Spleen (tissue), 11 donors: Measurements from ENCODE around the gene MCM9. TPM values are rescaled to one million over a fixed set of nuclear protein-coding genes. Genes with fewer than 3 reads are reported as not detected.
A peak's percentile ranks its signal among the peaks of the same experiment; 100 is the strongest.

ENCODE experiments used
- DNase-seq: peaks from one replicate; pipeline ENCODE4 v3.0.0-alpha.2; 2020
- H3K27ac ChIP-seq, 8 donors: fragments of 200-600 bp; sonication (generic) in 7 of 8; 1 replicate in 4 of 8; 2 replicates in 4 of 8; pipeline versions ENCODE4 v1.5.0 to v1.8.0; 2016 to 2021; ENCODE audit warnings: inconsistent platforms in 4 of 8, mild to moderate bottlenecking in 4 of 8, moderate library complexity in 1 of 8
- H3K27me3 ChIP-seq, 7 donors: fragments of 200-600 bp; sonication (generic) in 6 of 7; replicated peaks in 1 of 7; 1 replicate in 4 of 7; 2 replicates in 3 of 7; pipeline versions ENCODE4 v1.5.0 to v1.8.0; 2016 to 2021; ENCODE audit warnings: inconsistent platforms in 3 of 7, mild to moderate bottlenecking in 1 of 7
- H3K36me3 ChIP-seq, 6 donors: fragments of 200-600 bp; sonication (generic) in 5 of 6; 1 replicate in 4 of 6; 2 replicates in 2 of 6; pipeline versions ENCODE4 v1.5.0 to v1.8.0; 2016 to 2021; ENCODE audit warnings: inconsistent platforms in 2 of 6
- H3K4me1 ChIP-seq, 6 donors: fragments of 200-600 bp; sonication (generic) in 5 of 6; 1 replicate in 3 of 6; 2 replicates in 3 of 6; pipeline versions ENCODE4 v1.5.0 to v1.8.0; 2016 to 2021; ENCODE audit warnings: inconsistent platforms in 3 of 6
- H3K4me3 ChIP-seq, 8 donors: fragments of 200-600 bp; sonication (generic) in 7 of 8; 1 replicate in 4 of 8; 2 replicates in 4 of 8; pipeline versions ENCODE4 v1.5.0 to v1.8.0; 2016 to 2021; ENCODE audit warnings: inconsistent platforms in 4 of 8, mild to moderate bottlenecking in 4 of 8, moderate library complexity in 2 of 8
- H3K9me3 ChIP-seq, 8 donors: fragments of 200-600 bp; sonication (generic) in 7 of 8; 1 replicate in 4 of 8; 2 replicates in 4 of 8; pipeline versions ENCODE4 v1.5.0 to v1.8.0; 2016 to 2021; ENCODE audit warnings: inconsistent platforms in 4 of 8
- POLR2A ChIP-seq, 3 donors: fragments of 450-650 bp; IDR thresholded peaks; one replicate each; pipeline ENCODE4 v1.5.1; 2017; ENCODE audit warnings: antibody characterized with exemption in 3 of 3, mild to moderate bottlenecking in 1 of 3
- POLR2AphosphoS5 ChIP-seq, 3 donors: sonication (generic); formaldehyde crosslinking; IDR thresholded peaks; one replicate each; pipeline ENCODE4 v1.5.1; 2017; ENCODE audit warnings: antibody characterized with exemption in 3 of 3
- WGBS, 5 donors: extraction: QIAGEN DNeasy Blood & Tissue Kit in 3 of 5; methylation state at CpG; one replicate each; pipeline versions ENCODE4 v1.1.5 to v1.1.7; 2013 to 2018; 5-methylcytosine and 5-hydroxymethylcytosine counted together
- intact Hi-C: fragments of 100-400 bp; cut with DNase I; formaldehyde crosslinking; loops from one replicate; pipeline ENCODE4 v1.15.0; 2023; ENCODE audit warnings: low total_unique reads
- polyA plus RNA-seq, 3 donors: library from polyadenylated mRNA; stranded (reverse); fragments of 200-250 nt; gene quantifications; one replicate each; pipeline ENCODE4 v1.2.1, GENCODE V29; 2013
- total RNA-seq, 7 donors: library from RNA; depleted of rRNA in 3 of 7; stranded (reverse); fragments of >200 nt in 3 of 7; fragmentation: NEBNext Ultra II Directional in 4 of 7; extraction: Animal tissue kit (Norgen Biotek cat#: 25700) in 4 of 7; gene quantifications; one replicate each; pipeline versions ENCODE4 v1.1.0 to v1.2.1, GENCODE V29; 2016 to 2021
- TF ChIP-seq, protein P1 (sequence below), 11 experiments: fragments of 200-600 bp in 7 of 11; fragments of 450-650 bp in 4 of 11; sonication (generic) in 4 of 11; IDR thresholded peaks in 8 of 11; conservative IDR thresholded peaks in 3 of 11; 1 replicate in 7 of 11; 2 replicates in 4 of 11; pipeline versions ENCODE4 v1.4.0 to v1.8.0; 2016 to 2021; ENCODE audit warnings: antibody characterized with exemption in 11 of 11, inconsistent platforms in 4 of 11, mild to moderate bottlenecking in 1 of 11
- donor health status: healthy with polysubstance abuse.
- donor health status: DM: no; HTN: no; CAD: no; lungs with moderate emphysema.
- donor health status: DM: no; HTN: no; CAD: no.
- donor health status: Bipolar disorder and iron deficiency.
- donor health status: healthy.
- donor health status: DM: no; HTN: no; CAD: no.
- donor health status: DM: yes; HTN: yes; CAD: no.

MCM9 gene
- total and polyA plus RNA-seq, 10 donors: 3.7 to 33.6 (median 21.5) TPM

DNA sequence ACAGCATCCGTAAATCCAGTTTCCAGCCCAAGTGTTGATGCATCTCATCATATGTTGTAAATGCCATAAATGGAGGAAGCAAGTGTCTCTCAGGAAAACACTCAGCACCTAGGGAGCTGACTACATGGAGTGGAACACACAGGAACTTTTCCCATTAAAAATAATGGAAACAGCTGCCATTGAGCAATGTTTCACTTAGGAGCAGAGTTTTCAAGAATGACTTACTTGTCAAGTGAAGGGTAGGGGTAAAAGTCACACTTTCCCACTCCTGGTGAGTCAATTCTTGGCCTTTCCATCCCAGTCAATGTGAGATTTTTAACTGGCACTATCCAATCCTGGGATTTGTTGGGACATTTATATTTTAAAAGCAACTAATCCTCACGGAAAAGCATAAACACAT lies 160.4 kb downstream of the MCM9 start:
- no peak for DNase-seq
- 95 to 97% (median 96%) methylated on average over 2 of the region's 2 CpGs for WGBS, 5 donors
- H3K36me3 ChIP-seq: no peaks in the 10 kb centered on the region
- no peaks in the 10 kb centered on the region for H3K27me3 ChIP-seq
- no peak overlapping the region for H3K4me3 ChIP-seq
- H3K4me1 ChIP-seq: peaks cover 3 to 31% (median 11%) of the 10 kb centered on the region in 6 donors
- TF ChIP-seq POLR2AphosphoS5 (IDR thresholded peaks at IDR 0.05): no peak
- TF ChIP-seq, protein P1, sequence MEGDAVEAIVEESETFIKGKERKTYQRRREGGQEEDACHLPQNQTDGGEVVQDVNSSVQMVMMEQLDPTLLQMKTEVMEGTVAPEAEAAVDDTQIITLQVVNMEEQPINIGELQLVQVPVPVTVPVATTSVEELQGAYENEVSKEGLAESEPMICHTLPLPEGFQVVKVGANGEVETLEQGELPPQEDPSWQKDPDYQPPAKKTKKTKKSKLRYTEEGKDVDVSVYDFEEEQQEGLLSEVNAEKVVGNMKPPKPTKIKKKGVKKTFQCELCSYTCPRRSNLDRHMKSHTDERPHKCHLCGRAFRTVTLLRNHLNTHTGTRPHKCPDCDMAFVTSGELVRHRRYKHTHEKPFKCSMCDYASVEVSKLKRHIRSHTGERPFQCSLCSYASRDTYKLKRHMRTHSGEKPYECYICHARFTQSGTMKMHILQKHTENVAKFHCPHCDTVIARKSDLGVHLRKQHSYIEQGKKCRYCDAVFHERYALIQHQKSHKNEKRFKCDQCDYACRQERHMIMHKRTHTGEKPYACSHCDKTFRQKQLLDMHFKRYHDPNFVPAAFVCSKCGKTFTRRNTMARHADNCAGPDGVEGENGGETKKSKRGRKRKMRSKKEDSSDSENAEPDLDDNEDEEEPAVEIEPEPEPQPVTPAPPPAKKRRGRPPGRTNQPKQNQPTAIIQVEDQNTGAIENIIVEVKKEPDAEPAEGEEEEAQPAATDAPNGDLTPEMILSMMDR (IDR thresholded peaks at IDR 0.05 in 8 of 11, conservative IDR thresholded peaks at IDR 0.05 in 3 of 11): no peak
- no peak for TF ChIP-seq POLR2A (IDR thresholded peaks at IDR 0.05)
- no peaks in the 10 kb centered on the region for H3K9me3 ChIP-seq
- no peak overlapping the region for H3K27ac ChIP-seq
- intact Hi-C loops: loop anchor here (10.0 kb wide), 1 partner anchor 120 kb away; the partner anchor contains the start of gene CEP85L

DNA sequence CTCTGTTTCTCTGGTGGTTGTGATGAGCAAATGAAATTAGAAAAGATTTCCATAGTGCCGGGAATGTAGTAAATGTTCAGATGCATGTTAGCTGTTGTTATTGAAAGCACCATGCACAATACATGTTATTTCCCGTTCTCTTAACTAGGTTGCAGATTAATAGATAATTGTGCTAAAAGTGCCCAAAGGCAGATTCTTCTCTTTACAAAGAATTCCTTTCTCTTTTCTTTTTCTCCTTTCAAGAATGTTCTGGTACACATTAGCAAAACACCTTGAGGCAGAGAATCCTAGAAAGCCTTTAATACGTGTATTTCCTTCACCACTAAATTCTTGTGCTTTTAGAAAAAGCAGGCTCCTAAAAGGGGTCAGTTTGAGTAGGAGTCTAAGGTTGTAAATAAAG lies 162.1 kb downstream of the MCM9 start:
- no peaks in the 10 kb centered on the region for H3K27me3 ChIP-seq
- intact Hi-C loops: loop anchor here (10.0 kb wide), 1 partner anchor 118 kb away; the partner anchor contains the start of gene CEP85L
- 91 to 96% (median 94%) methylated on average over 3 of the region's 3 CpGs for WGBS, 5 donors
- peaks cover 3 to 48% (median 25%) of the 10 kb centered on the region in 6 donors for H3K4me1 ChIP-seq
- H3K9me3 ChIP-seq: no peaks in the 10 kb centered on the region
- H3K36me3 ChIP-seq: no peaks in the 10 kb centered on the region
- DNase-seq: no peak
- no peak overlapping the region for H3K4me3 ChIP-seq
- TF ChIP-seq POLR2AphosphoS5 (IDR thresholded peaks at IDR 0.05): no peak
- TF ChIP-seq POLR2A (IDR thresholded peaks at IDR 0.05): no peak
- TF ChIP-seq, protein P1 (IDR thresholded peaks at IDR 0.05 in 8 of 11, conservative IDR thresholded peaks at IDR 0.05 in 3 of 11): no peak
- H3K27ac ChIP-seq: no peak overlapping the region

DNA sequence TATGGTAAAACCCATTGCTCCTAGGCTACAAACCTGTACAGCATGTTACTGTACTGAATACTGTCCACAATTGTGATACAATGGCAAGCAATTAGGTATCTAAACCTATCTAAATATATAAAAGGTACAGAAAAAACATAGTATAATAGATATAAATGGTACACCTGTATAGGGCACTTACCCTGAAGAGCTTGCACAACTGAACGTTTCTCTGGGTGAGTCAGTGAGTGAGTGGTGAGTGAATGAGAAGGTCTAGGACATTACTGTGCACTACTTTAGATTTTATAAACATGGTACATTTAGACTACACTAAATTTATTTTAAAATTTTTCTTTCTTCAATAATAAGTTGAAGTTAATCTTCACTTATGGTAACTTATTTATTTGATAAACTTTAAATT lies 163.7 kb downstream of the MCM9 start:
- H3K4me1 ChIP-seq: peaks cover 1 to 39% (median 17%) of the 10 kb centered on the region in 6 donors
- H3K27me3 ChIP-seq: no peaks in the 10 kb centered on the region
- TF ChIP-seq, protein P1 (IDR thresholded peaks at IDR 0.05 in 8 of 11, conservative IDR thresholded peaks at IDR 0.05 in 3 of 11): no peak
- TF ChIP-seq POLR2AphosphoS5 (IDR thresholded peaks at IDR 0.05): no peak
- TF ChIP-seq POLR2A (IDR thresholded peaks at IDR 0.05): no peak
- 46 to 76% (median 68%) methylated on average over 1 of the region's 1 CpG for WGBS, 5 donors
- no peaks in the 10 kb centered on the region for H3K36me3 ChIP-seq
- intact Hi-C loops: loop anchor here (10.0 kb wide), 1 partner anchor 116 kb away; the partner anchor contains the start of gene CEP85L
- no peaks in the 10 kb centered on the region for H3K9me3 ChIP-seq
- DNase-seq: no peak
- H3K27ac ChIP-seq: peak overlapping the region in 1 of 8 donors; percentile 93
- H3K4me3 ChIP-seq: no peak overlapping the region

DNA sequence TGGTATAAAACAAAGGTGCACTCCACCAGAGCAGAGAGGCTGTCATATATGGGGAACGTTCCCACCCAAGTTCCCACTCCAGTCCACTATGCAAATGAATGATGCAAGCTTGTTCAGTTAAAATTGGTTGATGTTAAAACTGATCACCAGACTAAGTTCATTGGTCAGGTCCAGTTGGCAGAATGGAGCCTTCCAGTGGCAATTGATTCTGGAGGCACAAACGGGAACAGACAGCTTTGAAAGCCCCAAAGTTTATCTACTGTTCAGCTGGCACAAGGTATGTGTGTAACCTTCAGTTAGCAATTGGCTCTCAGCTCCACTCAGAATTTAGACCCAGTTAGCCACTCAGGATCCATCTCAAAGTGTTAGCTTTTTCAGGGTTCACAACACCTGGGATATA lies 164.1 kb downstream of the MCM9 start:
- no peaks in the 10 kb centered on the region for H3K9me3 ChIP-seq
- no peak overlapping the region for H3K4me3 ChIP-seq
- no peak for DNase-seq
- intact Hi-C loops: loop anchor here (10.0 kb wide), 1 partner anchor 116 kb away; the partner anchor contains the start of gene CEP85L
- no peak for TF ChIP-seq POLR2A (IDR thresholded peaks at IDR 0.05)
- TF ChIP-seq, protein P1 (IDR thresholded peaks at IDR 0.05 in 8 of 11, conservative IDR thresholded peaks at IDR 0.05 in 3 of 11): no peak
- no peak for TF ChIP-seq POLR2AphosphoS5 (IDR thresholded peaks at IDR 0.05)
- H3K4me1 ChIP-seq: peaks cover 0 to 37% (median 16%) of the 10 kb centered on the region in 6 donors
- no peaks in the 10 kb centered on the region for H3K36me3 ChIP-seq
- peak overlapping the region in 2 of 8 donors; percentile 92 to 93 for H3K27ac ChIP-seq
- 29 to 84% (median 65%) methylated on average over 2 of the region's 2 CpGs for WGBS, 5 donors
- H3K27me3 ChIP-seq: no peaks in the 10 kb centered on the region
